HepG2 (cell line): Measurements from ENCODE around the gene COMMD8. TPM values are rescaled to one million over a fixed set of nuclear protein-coding genes. Genes with fewer than 3 reads are reported as not detected.

Experiments used
- ATAC-seq: fragments of 200-7000 bp; cut with Tn5 transposase; 3 replicates; pipeline ENCODE4 v1.9.1; 2020; ENCODE audit warnings: mild to moderate bottlenecking, moderate library complexity
- BruUV-seq: library from RNA; stranded (reverse); fragments of 400-500 nt; replicated peaks from 2 replicates; lab custom pipeline; 2021; lab: Mats Ljungman, UMichigan
- CTCF ChIA-PET: fragments of 300-600 bp; formaldehyde crosslinking; extraction: SDS; loops from one replicate; lab custom pipeline; 2021; ENCODE audit warnings: low total read pairs, inconsistent platforms, low intra/inter-chr PET ratio; lab: Yijun Ruan, JAX
- POLR2A ChIA-PET: fragments of 350-600 bp; sonication (Branson Sonifier 250); formaldehyde crosslinking; loops from one replicate; lab custom pipeline; 2020; ENCODE audit warnings: antibody characterized with exemption, inconsistent platforms; lab: Yijun Ruan, JAX
- DNase-seq: peaks from one replicate; pipeline ENCODE4 v3.0.0-alpha.2; 2015; ENCODE audit warnings: low spot score
- FAIRE-seq: peaks from 3 replicates; lab custom pipeline; 2011; peaks lifted over from hg19 to GRCh38; lab: Jason Lieb, UNC
- H2AFZ ChIP-seq: one replicate; pipeline ENCODE4 v1.6.1; 2011; ENCODE audit warnings: low read length, inconsistent platforms
- H3K27ac ChIP-seq: fragments of 300-600 bp; 3 replicates; pipeline ENCODE4 v1.8.0; 2011; ENCODE audit warnings: mixed run types, mild to moderate bottlenecking, mixed read lengths, low read length, inconsistent platforms; ENCODE audit not compliant: insufficient read depth; ENCODE audit errors: extremely low read length
- H3K27me3 ChIP-seq, 2 experiments: fragments of 200-600 bp in 1 of 2; 2 replicates in 1 of 2; 3 replicates in 1 of 2; pipeline versions ENCODE4 v1.6.0 to v1.8.0; 2011; ENCODE audit warnings: low read length in 2 of 2, mild to moderate bottlenecking in 2 of 2, moderate library complexity in 2 of 2, inconsistent platforms in 1 of 2; ENCODE audit not compliant: insufficient read depth in 2 of 2, control insufficient read depth in 1 of 2
- H3K36me3 ChIP-seq, 2 experiments: fragments of 200-600 bp in 1 of 2; replicated peaks in 1 of 2; 2 replicates in 1 of 2; 3 replicates in 1 of 2; pipeline versions ENCODE4 v1.5.1 to v1.8.0; 2011; ENCODE audit warnings: low read length in 2 of 2, inconsistent platforms in 1 of 2; ENCODE audit not compliant: insufficient read depth in 2 of 2, control insufficient read depth in 1 of 2
- H3K4me1 ChIP-seq: 2 replicates; pipeline ENCODE4 v1.5.1; 2012; ENCODE audit warnings: low read length, inconsistent platforms; ENCODE audit not compliant: insufficient read depth
- H3K4me2 ChIP-seq: 2 replicates; pipeline ENCODE4 v1.6.0; 2011; ENCODE audit warnings: low read depth, low read length, inconsistent platforms
- H3K4me3 ChIP-seq, 3 experiments: fragments of 200-600 bp in 1 of 3; sonication (generic), shearing (Covaris generic) in 1 of 3; replicated peaks in 1 of 3; 2 replicates each; pipeline ENCODE4 v1.5.1; 2011 to 2016; ENCODE audit warnings: low read length in 3 of 3, inconsistent platforms in 2 of 3, low read depth in 2 of 3, mild to moderate bottlenecking in 2 of 3, control low read depth in 1 of 3, mixed read lengths in 1 of 3; ENCODE audit not compliant: insufficient read depth in 1 of 3
- H3K79me2 ChIP-seq: one replicate; pipeline ENCODE4 v1.6.1; 2011; ENCODE audit warnings: low read length, inconsistent platforms; ENCODE audit not compliant: insufficient read depth
- H3K9ac ChIP-seq: 2 replicates; pipeline ENCODE4 v1.6.0; 2011; ENCODE audit warnings: mild to moderate bottlenecking, low read depth, low read length, inconsistent platforms; ENCODE audit not compliant: insufficient read depth
- H3K9me3 ChIP-seq: 2 replicates; pipeline ENCODE4 v1.5.1; 2012; ENCODE audit warnings: mild to moderate bottlenecking, low read length
- H4K20me1 ChIP-seq: 2 replicates; pipeline ENCODE4 v1.6.0; 2011; ENCODE audit warnings: inconsistent platforms, mild to moderate bottlenecking, low read length, moderate library complexity; ENCODE audit not compliant: insufficient read depth
- HOXA3 ChIP-seq: sonication (generic); formaldehyde crosslinking; IDR thresholded peaks from 2 replicates; pipeline ENCODE4 v1.5.0; 2020; ENCODE audit warnings: missing genetic modification reagents
- IRF9 ChIP-seq: sonication (generic); formaldehyde crosslinking; IDR thresholded peaks from 2 replicates; pipeline ENCODE4 v1.8.0; 2022; ENCODE audit warnings: missing genetic modification reagents, mild to moderate bottlenecking, borderline replicate concordance
- MYPOP ChIP-seq: sonication (generic); formaldehyde crosslinking; IDR thresholded peaks from 2 replicates; pipeline ENCODE4 v1.8.1; 2023; ENCODE audit warnings: mild to moderate bottlenecking, moderate library complexity, missing genetic modification reagents
- SMAD3 ChIP-seq: sonication (generic); formaldehyde crosslinking; IDR thresholded peaks from 2 replicates; pipeline ENCODE4 v1.4.0; 2020; ENCODE audit warnings: missing genetic modification reagents
- ZNF629 ChIP-seq: sonication (generic); formaldehyde crosslinking; conservative IDR thresholded peaks from 2 replicates; pipeline ENCODE4 v1.5.0; 2020; ENCODE audit warnings: missing genetic modification reagents
- ZNF879 ChIP-seq: sonication (generic); formaldehyde crosslinking; IDR thresholded peaks from 2 replicates; pipeline ENCODE4 v1.8.1; 2023; ENCODE audit warnings: missing genetic modification reagents
- WGBS: methylation state at CpG from one replicate; pipeline ENCODE4 v1.1.6; 2017; ENCODE audit warnings: low lambda C conversion rate; 5-methylcytosine and 5-hydroxymethylcytosine counted together
- in situ Hi-C: cut with HindIII; loops from 2 replicates; pipeline ENCODE4 v1.10.0; 2017; ENCODE audit warnings: low pct_unique_long_range_greater_than_20kb; ENCODE audit not compliant: extremely low pct_ligation_motif_present
- intact Hi-C: fragments of 100-400 bp; cut with micrococcal nuclease; formaldehyde crosslinking; loops from one replicate; pipeline ENCODE4 v1.10.0; 2022; ENCODE audit not compliant: unreplicated experiment
- polyA plus RNA-seq, 8 experiments: library from polyadenylated mRNA; depleted of rRNA in 3 of 8; stranded (reverse) in 7 of 8; unstranded in 1 of 8; fragments of >200 nt; fragmentation: Illumina TruSeq in 4 of 8; extraction: Trizol in 4 of 8; gene quantifications; 2 replicates each; pipeline versions ENCODE4 v1.2.1 to v1.2.3, GENCODE V29; 2011 to 2016; ENCODE audit warnings: low read depth in 4 of 8, missing spikeins in 1 of 8, mixed read lengths in 1 of 8; ENCODE audit not compliant: insufficient read depth in 1 of 8
- total RNA-seq, 5 experiments: library from RNA; depleted of rRNA; stranded (reverse); fragments of >200 nt; fragmentation: Illumina TruSeq; extraction: Trizol; gene quantifications; 2 replicates each; pipeline ENCODE4 v1.2.3, GENCODE V29; 2016; ENCODE audit warnings: low read depth in 1 of 5
- TF ChIP-seq, protein P1 (sequence below): sonication (generic); formaldehyde crosslinking; IDR thresholded peaks from 2 replicates; pipeline ENCODE4 v1.4.0; 2020; ENCODE audit warnings: missing genetic modification reagents

The COMMD8 gene
- total and polyA plus RNA-seq, 2 of the 13 experiments (the other 11 are each of a cell fraction or from before 2014, with no cell fraction given), result 7.1 to 20.3 TPM

DNA sequence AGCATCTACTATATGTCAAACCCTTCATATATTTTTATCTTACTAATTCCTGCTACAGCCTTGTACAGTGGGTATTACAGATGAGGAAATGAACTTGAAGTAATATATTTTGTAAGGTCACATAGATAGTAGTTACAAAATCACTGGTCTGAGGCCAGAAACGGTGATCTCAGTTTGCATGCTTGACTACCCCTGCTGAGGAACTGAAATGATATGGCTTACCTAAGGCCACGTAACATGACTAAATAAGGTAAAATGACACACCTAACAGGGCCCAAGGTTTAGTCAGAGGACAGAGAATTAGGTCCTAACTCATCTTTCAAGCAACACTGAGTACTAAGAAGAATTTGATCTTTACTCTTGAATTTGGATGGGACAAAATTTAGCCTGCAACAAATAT, 1.5 kb upstream of the COMMD8 start:
- no peak for FAIRE-seq
- intact Hi-C loops, result no loop called here
- POLR2A ChIA-PET, result no interaction called here

GRCh38 chr4:47462799-47463234, 685 bp downstream of the COMMD8 start:
- FAIRE-seq, result no peak
- Histone ChIP-seq H3K36me3 (0 out of 5 replicates have a peak, but pooled peaks cover 0 to 8% of the 10 kb centered on the region in 2 experiments), H4K20me1 (no peaks in the 10 kb centered on the region), H3K4me2 (peak overlapping the region; percentile 90), H2AFZ (peak overlapping the region; percentile 77), H3K9ac (peak overlapping the region; percentile 75), H3K4me3 (peak overlapping the region; percentile 64 to 83 (median 78)), H3K27ac (peak overlapping the region; percentile 36), H3K79me2 (no peaks in the 10 kb centered on the region), H3K9me3 (no peaks in the 10 kb centered on the region), H3K4me1 (peaks cover 24% of the 10 kb centered on the region), H3K27me3 (no peaks in the 10 kb centered on the region; a peak in 1 of 5 replicates)
- ChIA-PET CTCF (no interaction called here), POLR2A (interaction anchor here (1.8 kb wide), 1 partner anchor 22 kb away, joined by 15 read pairs; the partner anchor contains the start of gene ATP10D)
- DNase-seq, result no peak
- intact Hi-C loops (loop anchor here (2.0 kb wide), 1 partner anchor 22 kb away; the partner anchor contains the start of gene ATP10D), in situ Hi-C loops (no loop called here)
- WGBS, result 2% methylated on average over 6 of the region's 6 CpGs
- BruUV-seq, result no TSS peak
- peak; percentile 72 for ATAC-seq
- TF ChIP-seq MYPOP (CRISPR knock-in tag), result no peak
- TF ChIP-seq HOXA3, result no peak
- no peak for TF ChIP-seq ZNF629
- TF ChIP-seq SMAD3 (CRISPR knock-in tag), result no peak
- TF ChIP-seq IRF9 (CRISPR knock-in tag), result no peak
- TF ChIP-seq, protein P1, sequence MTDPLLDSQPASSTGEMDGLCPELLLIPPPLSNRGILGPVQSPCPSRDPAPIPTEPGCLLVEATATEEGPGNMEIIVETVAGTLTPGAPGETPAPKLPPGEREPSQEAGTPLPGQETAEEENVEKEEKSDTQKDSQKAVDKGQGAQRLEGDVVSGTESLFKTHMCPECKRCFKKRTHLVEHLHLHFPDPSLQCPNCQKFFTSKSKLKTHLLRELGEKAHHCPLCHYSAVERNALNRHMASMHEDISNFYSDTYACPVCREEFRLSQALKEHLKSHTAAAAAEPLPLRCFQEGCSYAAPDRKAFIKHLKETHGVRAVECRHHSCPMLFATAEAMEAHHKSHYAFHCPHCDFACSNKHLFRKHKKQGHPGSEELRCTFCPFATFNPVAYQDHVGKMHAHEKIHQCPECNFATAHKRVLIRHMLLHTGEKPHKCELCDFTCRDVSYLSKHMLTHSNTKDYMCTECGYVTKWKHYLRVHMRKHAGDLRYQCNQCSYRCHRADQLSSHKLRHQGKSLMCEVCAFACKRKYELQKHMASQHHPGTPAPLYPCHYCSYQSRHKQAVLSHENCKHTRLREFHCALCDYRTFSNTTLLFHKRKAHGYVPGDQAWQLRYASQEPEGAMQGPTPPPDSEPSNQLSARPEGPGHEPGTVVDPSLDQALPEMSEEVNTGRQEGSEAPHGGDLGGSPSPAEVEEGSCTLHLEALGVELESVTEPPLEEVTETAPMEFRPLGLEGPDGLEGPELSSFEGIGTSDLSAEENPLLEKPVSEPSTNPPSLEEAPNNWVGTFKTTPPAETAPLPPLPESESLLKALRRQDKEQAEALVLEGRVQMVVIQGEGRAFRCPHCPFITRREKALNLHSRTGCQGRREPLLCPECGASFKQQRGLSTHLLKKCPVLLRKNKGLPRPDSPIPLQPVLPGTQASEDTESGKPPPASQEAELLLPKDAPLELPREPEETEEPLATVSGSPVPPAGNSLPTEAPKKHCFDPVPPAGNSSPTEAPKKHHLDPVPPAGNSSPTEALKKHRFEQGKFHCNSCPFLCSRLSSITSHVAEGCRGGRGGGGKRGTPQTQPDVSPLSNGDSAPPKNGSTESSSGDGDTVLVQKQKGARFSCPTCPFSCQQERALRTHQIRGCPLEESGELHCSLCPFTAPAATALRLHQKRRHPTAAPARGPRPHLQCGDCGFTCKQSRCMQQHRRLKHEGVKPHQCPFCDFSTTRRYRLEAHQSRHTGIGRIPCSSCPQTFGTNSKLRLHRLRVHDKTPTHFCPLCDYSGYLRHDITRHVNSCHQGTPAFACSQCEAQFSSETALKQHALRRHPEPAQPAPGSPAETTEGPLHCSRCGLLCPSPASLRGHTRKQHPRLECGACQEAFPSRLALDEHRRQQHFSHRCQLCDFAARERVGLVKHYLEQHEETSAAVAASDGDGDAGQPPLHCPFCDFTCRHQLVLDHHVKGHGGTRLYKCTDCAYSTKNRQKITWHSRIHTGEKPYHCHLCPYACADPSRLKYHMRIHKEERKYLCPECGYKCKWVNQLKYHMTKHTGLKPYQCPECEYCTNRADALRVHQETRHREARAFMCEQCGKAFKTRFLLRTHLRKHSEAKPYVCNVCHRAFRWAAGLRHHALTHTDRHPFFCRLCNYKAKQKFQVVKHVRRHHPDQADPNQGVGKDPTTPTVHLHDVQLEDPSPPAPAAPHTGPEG, result no peak

More for the DNA sequence above, 1.5 kb upstream of the COMMD8 start:
- Histone ChIP-seq H3K36me3 (0 out of 5 replicates have a peak, but pooled peaks cover 0 to under 1% of the 10 kb centered on the region in 2 experiments), H3K4me1 (peaks cover 24% of the 10 kb centered on the region), H3K9ac (no peak overlapping the region), H3K4me3 (no peak overlapping the region), H3K27me3 (no peaks in the 10 kb centered on the region; a peak in 1 of 5 replicates), H3K9me3 (no peaks in the 10 kb centered on the region), H2AFZ (peak overlapping the region; percentile 23), H4K20me1 (no peaks in the 10 kb centered on the region), H3K4me2 (no peak overlapping the region), H3K79me2 (no peaks in the 10 kb centered on the region), H3K27ac (no peak overlapping the region)
- no peak for TF ChIP-seq ZNF879 (CRISPR knock-in tag)
- CTCF ChIA-PET, result no interaction called here
- WGBS, result 45% methylated on average over 2 of the region's 2 CpGs
- BruUV-seq, result no TSS peak
- ATAC-seq, result no peak
- no peak for DNase-seq
- in situ Hi-C loops, result no loop called here
